HepG2 (cell line): ENCODE measurements around the gene ID3. TPM values are rescaled to one million over a fixed set of nuclear protein-coding genes. Genes with fewer than 3 reads are reported as not detected.

Experiments used
- ARID2 ChIP-seq: sonication (generic); formaldehyde crosslinking; IDR thresholded peaks from 2 replicates; pipeline ENCODE4 v1.8.1; 2022; ENCODE audit warnings: mild to moderate bottlenecking, missing genetic modification reagents, borderline replicate concordance
- CENPX ChIP-seq: sonication (generic); formaldehyde crosslinking; IDR thresholded peaks from 2 replicates; pipeline ENCODE4 v1.9.0; 2021; ENCODE audit warnings: mild to moderate bottlenecking, missing genetic modification reagents, moderate library complexity
- DPF2 ChIP-seq: sonication (generic); formaldehyde crosslinking; IDR thresholded peaks from 2 replicates; pipeline ENCODE4 v1.4.0; 2020; ENCODE audit warnings: mild to moderate bottlenecking, low read depth, missing genetic modification reagents, borderline replicate concordance
- IRF2 ChIP-seq: IDR thresholded peaks from 2 replicates; pipeline ENCODE4 v1.6.1; 2018; ENCODE audit warnings: missing genetic modification reagents, missing compliant biosample characterization
- KDM6A ChIP-seq: IDR thresholded peaks from 2 replicates; pipeline ENCODE4 v1.6.1; 2016; ENCODE audit warnings: low read depth
- NR2F6 ChIP-seq, 2 experiments: IDR thresholded peaks; 2 replicates each; pipeline ENCODE4 v1.6.1; 2016; ENCODE audit warnings: antibody characterized with exemption in 1 of 2, mild to moderate bottlenecking in 1 of 2
- PAWR ChIP-seq: sonication (generic); formaldehyde crosslinking; IDR thresholded peaks from 2 replicates; pipeline ENCODE4 v1.4.0; 2020; ENCODE audit warnings: missing genetic modification reagents, mild to moderate bottlenecking, borderline replicate concordance
- PHF8 ChIP-seq: sonication (generic); formaldehyde crosslinking; IDR thresholded peaks from 2 replicates; pipeline ENCODE4 v1.5.0; 2020; ENCODE audit warnings: missing genetic modification reagents
- RFX3 ChIP-seq: IDR thresholded peaks from 2 replicates; pipeline ENCODE4 v1.6.1; 2016; ENCODE audit warnings: missing biosample characterization, missing genetic modification reagents
- SAFB2 ChIP-seq: sonication (generic); formaldehyde crosslinking; IDR thresholded peaks from 2 replicates; pipeline ENCODE4 v1.5.1; 2020; ENCODE audit warnings: missing genetic modification reagents, low read depth, mild to moderate bottlenecking, borderline replicate concordance
- ZNF589 ChIP-seq: sonication (generic); formaldehyde crosslinking; conservative IDR thresholded peaks from 2 replicates; pipeline ENCODE4 v1.8.0; 2022; ENCODE audit warnings: mild to moderate bottlenecking, moderate library complexity, missing genetic modification reagents
- polyA plus RNA-seq, 8 experiments: library from polyadenylated mRNA; depleted of rRNA in 3 of 8; stranded (reverse) in 7 of 8; unstranded in 1 of 8; fragments of >200 nt; fragmentation: Illumina TruSeq in 4 of 8; extraction: Trizol in 4 of 8; gene quantifications; 2 replicates each; pipeline versions ENCODE4 v1.2.1 to v1.2.3, GENCODE V29; 2011 to 2016; ENCODE audit warnings: low read depth in 4 of 8, missing spikeins in 1 of 8, mixed read lengths in 1 of 8; ENCODE audit not compliant: insufficient read depth in 1 of 8
- total RNA-seq, 5 experiments: library from RNA; depleted of rRNA; stranded (reverse); fragments of >200 nt; fragmentation: Illumina TruSeq; extraction: Trizol; gene quantifications; 2 replicates each; pipeline ENCODE4 v1.2.3, GENCODE V29; 2016; ENCODE audit warnings: low read depth in 1 of 5
- TF ChIP-seq, protein P1 (sequence below): sonication (generic); formaldehyde crosslinking; IDR thresholded peaks from 2 replicates; pipeline ENCODE4 v1.4.0; 2020; ENCODE audit warnings: low read depth, mild to moderate bottlenecking, missing genetic modification reagents
- TF ChIP-seq, protein P2 (sequence below): sonication (generic); formaldehyde crosslinking; IDR thresholded peaks from 2 replicates; pipeline ENCODE4 v1.5.0; 2020; ENCODE audit warnings: missing genetic modification reagents, mild to moderate bottlenecking, borderline replicate concordance
- TF ChIP-seq, protein P3 (sequence below): sonication (generic); formaldehyde crosslinking; IDR thresholded peaks from 2 replicates; pipeline ENCODE4 v1.5.0; 2020; ENCODE audit warnings: mild to moderate bottlenecking, missing genetic modification reagents, borderline replicate concordance
- TF ChIP-seq, protein P4 (sequence below): sonication (generic); formaldehyde crosslinking; IDR thresholded peaks from 2 replicates; pipeline ENCODE4 v1.4.0; 2020; ENCODE audit warnings: missing genetic modification reagents
- TF ChIP-seq, protein P5 (sequence below): sonication (generic); formaldehyde crosslinking; IDR thresholded peaks from 2 replicates; pipeline ENCODE4 v1.5.1; 2020; ENCODE audit warnings: mild to moderate bottlenecking, missing genetic modification reagents, borderline replicate concordance

Gene ID3
- total and polyA plus RNA-seq, 2 of the 13 experiments (the other 11 are each of a cell fraction or from before 2014, with no cell fraction given) = 64.8 to 115 TPM

DNA sequence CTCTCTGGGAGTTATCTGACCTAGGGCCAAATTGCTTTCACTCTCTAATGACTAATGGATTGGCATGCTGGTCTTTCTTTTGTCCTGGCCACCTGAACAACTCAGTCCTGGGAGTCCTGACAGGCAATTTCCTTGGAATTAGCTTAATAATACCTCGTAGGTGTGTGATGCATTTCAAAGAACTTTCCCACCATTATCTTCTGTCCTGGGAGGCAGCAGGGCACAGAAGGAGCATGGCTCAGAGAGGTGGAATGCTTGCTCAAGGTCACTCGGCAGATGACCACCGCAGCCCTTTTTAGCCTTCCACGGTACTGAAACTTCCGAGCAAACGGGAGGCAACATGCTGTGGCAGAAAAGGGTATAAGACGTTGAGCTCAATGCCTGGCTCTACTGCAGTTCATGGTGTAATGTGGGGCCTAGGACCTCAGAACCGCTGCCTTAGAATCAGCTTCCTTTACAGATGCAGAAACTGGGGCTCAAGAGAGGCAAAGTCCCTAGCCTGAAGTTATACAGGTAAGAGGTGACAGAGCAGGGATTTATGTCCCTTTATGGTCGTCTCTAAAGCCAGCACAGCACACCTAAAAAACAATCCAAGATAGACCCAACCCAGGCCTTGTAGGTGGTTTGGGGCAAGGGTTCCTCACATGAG lies 3.2 kb downstream of the ID3 start (continued):
- TF ChIP-seq, protein P1, sequence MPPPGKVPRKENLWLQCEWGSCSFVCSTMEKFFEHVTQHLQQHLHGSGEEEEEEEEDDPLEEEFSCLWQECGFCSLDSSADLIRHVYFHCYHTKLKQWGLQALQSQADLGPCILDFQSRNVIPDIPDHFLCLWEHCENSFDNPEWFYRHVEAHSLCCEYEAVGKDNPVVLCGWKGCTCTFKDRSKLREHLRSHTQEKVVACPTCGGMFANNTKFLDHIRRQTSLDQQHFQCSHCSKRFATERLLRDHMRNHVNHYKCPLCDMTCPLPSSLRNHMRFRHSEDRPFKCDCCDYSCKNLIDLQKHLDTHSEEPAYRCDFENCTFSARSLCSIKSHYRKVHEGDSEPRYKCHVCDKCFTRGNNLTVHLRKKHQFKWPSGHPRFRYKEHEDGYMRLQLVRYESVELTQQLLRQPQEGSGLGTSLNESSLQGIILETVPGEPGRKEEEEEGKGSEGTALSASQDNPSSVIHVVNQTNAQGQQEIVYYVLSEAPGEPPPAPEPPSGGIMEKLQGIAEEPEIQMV = no peak
- TF ChIP-seq, protein P2, sequence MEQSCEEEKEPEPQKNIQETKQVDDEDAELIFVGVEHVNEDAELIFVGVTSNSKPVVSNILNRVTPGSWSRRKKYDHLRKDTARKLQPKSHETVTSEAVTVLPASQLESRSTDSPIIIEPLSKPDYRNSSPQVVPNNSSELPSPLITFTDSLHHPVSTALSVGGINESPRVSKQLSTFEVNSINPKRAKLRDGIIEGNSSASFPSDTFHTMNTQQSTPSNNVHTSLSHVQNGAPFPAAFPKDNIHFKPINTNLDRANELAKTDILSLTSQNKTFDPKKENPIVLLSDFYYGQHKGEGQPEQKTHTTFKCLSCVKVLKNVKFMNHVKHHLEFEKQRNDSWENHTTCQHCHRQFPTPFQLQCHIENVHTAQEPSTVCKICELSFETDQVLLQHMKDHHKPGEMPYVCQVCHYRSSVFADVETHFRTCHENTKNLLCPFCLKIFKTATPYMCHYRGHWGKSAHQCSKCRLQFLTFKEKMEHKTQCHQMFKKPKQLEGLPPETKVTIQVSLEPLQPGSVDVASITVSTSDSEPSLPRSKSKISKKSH (CRISPR knock-in tag) = no peak
- no peak for TF ChIP-seq ZNF589 (CRISPR knock-in tag)
- TF ChIP-seq, protein P3, sequence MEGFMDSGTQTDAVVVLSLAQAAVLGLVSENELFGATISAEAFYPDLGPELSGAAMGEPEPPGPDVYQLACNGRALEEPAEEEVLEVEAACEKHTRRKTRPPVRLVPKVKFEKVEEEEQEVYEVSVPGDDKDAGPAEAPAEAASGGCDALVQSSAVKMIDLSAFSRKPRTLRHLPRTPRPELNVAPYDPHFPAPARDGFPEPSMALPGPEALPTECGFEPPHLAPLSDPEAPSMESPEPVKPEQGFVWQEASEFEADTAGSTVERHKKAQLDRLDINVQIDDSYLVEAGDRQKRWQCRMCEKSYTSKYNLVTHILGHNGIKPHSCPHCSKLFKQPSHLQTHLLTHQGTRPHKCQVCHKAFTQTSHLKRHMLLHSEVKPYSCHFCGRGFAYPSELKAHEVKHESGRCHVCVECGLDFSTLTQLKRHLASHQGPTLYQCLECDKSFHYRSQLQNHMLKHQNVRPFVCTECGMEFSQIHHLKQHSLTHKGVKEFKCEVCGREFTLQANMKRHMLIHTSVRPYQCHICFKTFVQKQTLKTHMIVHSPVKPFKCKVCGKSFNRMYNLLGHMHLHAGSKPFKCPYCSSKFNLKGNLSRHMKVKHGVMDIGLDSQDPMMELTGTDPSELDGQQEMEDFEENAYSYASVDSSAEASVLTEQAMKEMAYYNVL (CRISPR knock-in tag) = no peak
- no peak for TF ChIP-seq SAFB2
- no peak for TF ChIP-seq NR2F6 (IDR thresholded peaks at IDR 0.05)
- TF ChIP-seq NR2F6 (CRISPR knock-in tag; IDR thresholded peaks at IDR 0.05) = 0 out of 2 replicates have a peak, but pooled peaks have one; percentile 35
- TF ChIP-seq, protein P4, sequence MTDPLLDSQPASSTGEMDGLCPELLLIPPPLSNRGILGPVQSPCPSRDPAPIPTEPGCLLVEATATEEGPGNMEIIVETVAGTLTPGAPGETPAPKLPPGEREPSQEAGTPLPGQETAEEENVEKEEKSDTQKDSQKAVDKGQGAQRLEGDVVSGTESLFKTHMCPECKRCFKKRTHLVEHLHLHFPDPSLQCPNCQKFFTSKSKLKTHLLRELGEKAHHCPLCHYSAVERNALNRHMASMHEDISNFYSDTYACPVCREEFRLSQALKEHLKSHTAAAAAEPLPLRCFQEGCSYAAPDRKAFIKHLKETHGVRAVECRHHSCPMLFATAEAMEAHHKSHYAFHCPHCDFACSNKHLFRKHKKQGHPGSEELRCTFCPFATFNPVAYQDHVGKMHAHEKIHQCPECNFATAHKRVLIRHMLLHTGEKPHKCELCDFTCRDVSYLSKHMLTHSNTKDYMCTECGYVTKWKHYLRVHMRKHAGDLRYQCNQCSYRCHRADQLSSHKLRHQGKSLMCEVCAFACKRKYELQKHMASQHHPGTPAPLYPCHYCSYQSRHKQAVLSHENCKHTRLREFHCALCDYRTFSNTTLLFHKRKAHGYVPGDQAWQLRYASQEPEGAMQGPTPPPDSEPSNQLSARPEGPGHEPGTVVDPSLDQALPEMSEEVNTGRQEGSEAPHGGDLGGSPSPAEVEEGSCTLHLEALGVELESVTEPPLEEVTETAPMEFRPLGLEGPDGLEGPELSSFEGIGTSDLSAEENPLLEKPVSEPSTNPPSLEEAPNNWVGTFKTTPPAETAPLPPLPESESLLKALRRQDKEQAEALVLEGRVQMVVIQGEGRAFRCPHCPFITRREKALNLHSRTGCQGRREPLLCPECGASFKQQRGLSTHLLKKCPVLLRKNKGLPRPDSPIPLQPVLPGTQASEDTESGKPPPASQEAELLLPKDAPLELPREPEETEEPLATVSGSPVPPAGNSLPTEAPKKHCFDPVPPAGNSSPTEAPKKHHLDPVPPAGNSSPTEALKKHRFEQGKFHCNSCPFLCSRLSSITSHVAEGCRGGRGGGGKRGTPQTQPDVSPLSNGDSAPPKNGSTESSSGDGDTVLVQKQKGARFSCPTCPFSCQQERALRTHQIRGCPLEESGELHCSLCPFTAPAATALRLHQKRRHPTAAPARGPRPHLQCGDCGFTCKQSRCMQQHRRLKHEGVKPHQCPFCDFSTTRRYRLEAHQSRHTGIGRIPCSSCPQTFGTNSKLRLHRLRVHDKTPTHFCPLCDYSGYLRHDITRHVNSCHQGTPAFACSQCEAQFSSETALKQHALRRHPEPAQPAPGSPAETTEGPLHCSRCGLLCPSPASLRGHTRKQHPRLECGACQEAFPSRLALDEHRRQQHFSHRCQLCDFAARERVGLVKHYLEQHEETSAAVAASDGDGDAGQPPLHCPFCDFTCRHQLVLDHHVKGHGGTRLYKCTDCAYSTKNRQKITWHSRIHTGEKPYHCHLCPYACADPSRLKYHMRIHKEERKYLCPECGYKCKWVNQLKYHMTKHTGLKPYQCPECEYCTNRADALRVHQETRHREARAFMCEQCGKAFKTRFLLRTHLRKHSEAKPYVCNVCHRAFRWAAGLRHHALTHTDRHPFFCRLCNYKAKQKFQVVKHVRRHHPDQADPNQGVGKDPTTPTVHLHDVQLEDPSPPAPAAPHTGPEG (CRISPR knock-in tag) = no peak
- no peak for TF ChIP-seq DPF2 (CRISPR knock-in tag)
- TF ChIP-seq PAWR (CRISPR knock-in tag) = no peak
- 0 out of 2 replicates have a peak, but pooled peaks have one; percentile 9 for TF ChIP-seq KDM6A
- TF ChIP-seq PHF8 (CRISPR knock-in tag) = 0 out of 2 replicates have a peak, but pooled peaks have one; percentile 19
- no peak for TF ChIP-seq CENPX
- TF ChIP-seq IRF2 = peak; percentile 59; the same call in 1 of the 2 replicates
- TF ChIP-seq, protein P5, sequence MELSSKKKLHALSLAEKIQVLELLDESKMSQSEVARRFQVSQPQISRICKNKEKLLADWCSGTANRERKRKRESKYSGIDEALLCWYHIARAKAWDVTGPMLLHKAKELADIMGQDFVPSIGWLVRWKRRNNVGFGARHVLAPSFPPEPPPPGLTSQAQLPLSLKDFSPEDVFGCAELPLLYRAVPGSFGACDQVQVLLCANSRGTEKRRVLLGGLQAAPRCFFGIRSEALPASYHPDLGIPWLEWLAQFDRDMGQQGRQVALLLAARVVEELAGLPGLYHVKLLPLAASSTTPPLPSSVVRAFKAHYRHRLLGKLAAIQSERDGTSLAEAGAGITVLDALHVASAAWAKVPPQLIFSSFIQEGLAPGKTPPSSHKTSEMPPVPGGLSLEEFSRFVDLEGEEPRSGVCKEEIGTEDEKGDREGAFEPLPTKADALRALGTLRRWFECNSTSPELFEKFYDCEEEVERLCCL (CRISPR knock-in tag) = no peak
- TF ChIP-seq ARID2 (CRISPR knock-in tag) = 0 out of 2 replicates have a peak, but pooled peaks have one; percentile 29
- TF ChIP-seq RFX3 (CRISPR knock-in tag) = no peak
